ENCODE data around the gene PSKH1. TPM values are rescaled to one million over a fixed set of nuclear protein-coding genes. Genes with fewer than 3 reads are reported as not detected.

The PSKH1 gene
- total RNA-seq, 1 donor from 2014 or later, result 9.9 TPM

DNA sequence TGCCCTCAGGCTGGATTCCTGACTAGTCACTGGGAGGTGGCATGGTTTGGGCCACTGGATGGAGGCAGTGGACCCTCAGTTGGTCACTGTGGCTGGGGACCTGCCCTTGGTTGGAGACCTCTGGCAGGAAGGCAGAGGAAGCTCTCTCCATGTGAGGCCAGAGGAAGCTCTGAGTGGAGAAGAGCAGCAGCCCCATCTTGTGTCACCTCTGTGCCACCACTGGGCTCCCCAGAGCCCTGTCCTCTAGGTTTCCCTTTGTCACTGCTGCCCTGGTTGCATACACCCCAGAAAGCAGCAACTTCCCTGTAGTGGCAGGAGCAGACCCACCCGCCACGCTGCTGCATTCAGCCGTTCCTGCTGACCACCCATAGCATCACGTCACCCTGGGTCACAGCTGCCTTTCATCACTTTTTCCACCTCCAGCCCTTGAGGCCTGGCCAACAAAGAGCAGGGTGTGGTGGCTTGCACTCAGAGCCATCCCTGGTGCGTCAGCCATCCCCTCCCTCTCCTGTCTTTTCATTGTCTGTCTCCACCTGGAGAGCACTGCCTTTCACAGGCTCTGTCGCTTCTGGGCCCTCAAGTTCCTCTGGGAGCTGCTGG lies 26.7 kb downstream of the PSKH1 start:
- H3K4me3 ChIP-seq (ENCODE audit: low read length in 3 of 3), result no peak overlapping the region
- H3K27ac ChIP-seq (ENCODE audit: low read depth, low read length), result peak overlapping the region; percentile 3
- no peaks in the 10 kb centered on the region for H3K27me3 ChIP-seq (ENCODE audit: control insufficient read depth in 3 of 3, insufficient read depth in 3 of 3, low read length in 3 of 3)
- no peaks in the 10 kb centered on the region for H3K9me3 ChIP-seq (ENCODE audit: control insufficient read depth in 3 of 3, low read length in 3 of 3)
- peak overlapping the region in 2 of 3 donors; percentile 36 to 80 for H3K9ac ChIP-seq (ENCODE audit: low read depth in 1 of 3, low read length in 3 of 3)
- H3K36me3 ChIP-seq (ENCODE audit: control insufficient read depth in 3 of 3, insufficient read depth in 3 of 3, low read length in 3 of 3), result peaks cover 11 to 17% (median 13%) of the 10 kb centered on the region in 3 donors
- peaks cover 71 to 97% (median 92%) of the 10 kb centered on the region in 3 donors for H3K4me1 ChIP-seq (ENCODE audit: control insufficient read depth in 3 of 3, insufficient read depth in 3 of 3, low read length in 3 of 3)

DNA sequence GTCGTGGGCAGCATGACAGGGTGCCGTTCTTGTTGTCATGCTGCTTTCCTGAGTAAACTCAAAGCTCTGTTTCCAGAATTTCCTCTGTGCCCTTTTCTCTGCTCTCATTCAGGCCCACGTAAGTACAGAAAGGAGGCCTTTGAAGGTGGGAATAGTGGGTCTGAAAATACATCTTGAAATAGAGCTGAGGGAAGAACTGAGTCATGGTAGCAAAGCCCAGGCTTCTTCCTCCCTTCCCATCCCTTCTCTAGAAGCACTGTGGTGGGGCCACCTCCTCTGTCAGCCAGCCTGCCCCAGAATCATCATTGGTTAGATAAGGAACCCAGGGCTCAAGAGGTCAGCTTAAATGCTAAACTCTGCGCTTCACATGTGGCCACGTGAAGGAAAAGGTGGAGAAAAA lies 29.2 kb downstream of the PSKH1 start:
- peaks cover 6 to 13% (median 11%) of the 10 kb centered on the region in 3 donors for H3K36me3 ChIP-seq (ENCODE audit: control insufficient read depth in 3 of 3, insufficient read depth in 3 of 3, low read length in 3 of 3)
- H3K27me3 ChIP-seq (ENCODE audit: control insufficient read depth in 3 of 3, insufficient read depth in 3 of 3, low read length in 3 of 3), result no peaks in the 10 kb centered on the region
- peak overlapping the region in 2 of 3 donors; percentile 6 to 11 for H3K9ac ChIP-seq (ENCODE audit: low read depth in 1 of 3, low read length in 3 of 3)
- no peak overlapping the region for H3K4me3 ChIP-seq (ENCODE audit: low read length in 3 of 3)
- H3K9me3 ChIP-seq (ENCODE audit: control insufficient read depth in 3 of 3, low read length in 3 of 3), result no peaks in the 10 kb centered on the region
- H3K27ac ChIP-seq (ENCODE audit: low read depth, low read length), result no peak overlapping the region
- H3K4me1 ChIP-seq (ENCODE audit: control insufficient read depth in 3 of 3, insufficient read depth in 3 of 3, low read length in 3 of 3), result peaks cover 65 to 93% (median 86%) of the 10 kb centered on the region in 3 donors

DNA sequence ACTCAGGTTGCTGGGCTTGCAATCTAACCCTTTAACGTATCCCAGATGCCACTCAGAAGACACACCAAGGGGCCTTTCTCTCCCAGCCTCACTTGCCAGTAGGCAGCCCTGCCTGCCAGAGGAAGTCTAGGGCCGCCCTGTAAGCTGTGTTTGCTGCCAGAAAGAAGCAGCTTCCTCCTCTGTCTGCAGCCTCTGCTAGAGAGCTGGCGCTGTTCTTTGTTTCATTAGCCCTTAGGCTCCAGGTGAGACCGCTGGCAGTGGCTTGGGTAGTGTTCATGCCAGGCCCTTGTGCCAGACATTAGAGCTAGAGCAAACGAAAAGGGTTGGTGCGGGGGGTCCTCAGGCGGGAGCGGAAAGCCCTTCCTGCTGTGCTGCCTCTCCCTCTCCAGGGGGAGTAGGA lies 29.7 kb downstream of the PSKH1 start:
- H3K27ac ChIP-seq (ENCODE audit: low read depth, low read length), result no peak overlapping the region
- no peaks in the 10 kb centered on the region for H3K9me3 ChIP-seq (ENCODE audit: control insufficient read depth in 3 of 3, low read length in 3 of 3)
- H3K4me1 ChIP-seq (ENCODE audit: control insufficient read depth in 3 of 3, insufficient read depth in 3 of 3, low read length in 3 of 3), result peaks cover 63 to 92% (median 82%) of the 10 kb centered on the region in 3 donors
- H3K9ac ChIP-seq (ENCODE audit: low read depth in 1 of 3, low read length in 3 of 3), result peak overlapping the region in 2 of 3 donors; percentile 25 to 54
- peaks cover 11 to 18% (median 16%) of the 10 kb centered on the region in 3 donors for H3K36me3 ChIP-seq (ENCODE audit: control insufficient read depth in 3 of 3, insufficient read depth in 3 of 3, low read length in 3 of 3)
- H3K4me3 ChIP-seq (ENCODE audit: low read length in 3 of 3), result no peak overlapping the region
- H3K27me3 ChIP-seq (ENCODE audit: control insufficient read depth in 3 of 3, insufficient read depth in 3 of 3, low read length in 3 of 3), result no peaks in the 10 kb centered on the region

DNA sequence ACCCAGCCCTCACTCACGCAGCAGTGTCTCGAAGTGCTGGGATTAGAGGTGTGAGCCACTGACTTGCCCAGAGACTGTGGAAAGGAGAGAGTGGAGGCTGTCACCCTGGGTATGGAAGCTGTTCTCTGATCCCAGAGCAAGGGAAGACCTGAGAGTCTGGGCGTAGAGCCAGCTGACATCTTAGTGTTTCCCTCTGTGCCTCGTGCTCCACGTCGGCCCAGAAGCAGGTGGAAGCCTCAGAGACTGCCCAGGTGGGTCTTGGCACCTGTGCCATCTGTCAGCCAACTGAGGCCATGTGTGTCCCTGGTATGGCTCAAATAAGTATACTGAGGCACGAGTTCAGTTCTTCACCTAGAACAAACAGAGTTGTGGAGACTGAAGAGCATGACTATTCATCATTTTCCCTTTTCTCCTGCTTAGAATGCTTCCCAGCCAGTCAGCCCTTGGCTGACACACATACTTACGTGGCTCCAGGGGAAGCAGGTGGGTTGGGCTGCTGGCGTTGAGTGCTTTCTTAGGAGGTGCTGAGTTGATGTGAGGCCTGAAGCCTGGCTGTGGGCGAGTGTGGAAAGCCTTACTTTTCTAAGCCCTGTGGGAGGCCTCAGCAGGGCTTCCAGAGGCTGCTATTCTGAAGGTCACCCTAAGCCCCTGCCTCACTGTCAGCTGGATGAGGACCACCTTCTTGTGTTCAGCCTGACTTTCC lies 30.5 kb downstream of the PSKH1 start:
- H3K27ac ChIP-seq (ENCODE audit: low read depth, low read length), result no peak overlapping the region
- no peak overlapping the region for H3K4me3 ChIP-seq (ENCODE audit: low read length in 3 of 3)
- no peaks in the 10 kb centered on the region for H3K9me3 ChIP-seq (ENCODE audit: control insufficient read depth in 3 of 3, low read length in 3 of 3)
- H3K36me3 ChIP-seq (ENCODE audit: control insufficient read depth in 3 of 3, insufficient read depth in 3 of 3, low read length in 3 of 3), result peaks cover 16 to 26% (median 23%) of the 10 kb centered on the region in 3 donors
- H3K9ac ChIP-seq (ENCODE audit: low read depth in 1 of 3, low read length in 3 of 3), result peak overlapping the region; percentile 24 to 54 (median 25)
- H3K4me1 ChIP-seq (ENCODE audit: control insufficient read depth in 3 of 3, insufficient read depth in 3 of 3, low read length in 3 of 3), result peaks cover 55 to 92% (median 81%) of the 10 kb centered on the region in 3 donors
- no peaks in the 10 kb centered on the region for H3K27me3 ChIP-seq (ENCODE audit: control insufficient read depth in 3 of 3, insufficient read depth in 3 of 3, low read length in 3 of 3)

DNA sequence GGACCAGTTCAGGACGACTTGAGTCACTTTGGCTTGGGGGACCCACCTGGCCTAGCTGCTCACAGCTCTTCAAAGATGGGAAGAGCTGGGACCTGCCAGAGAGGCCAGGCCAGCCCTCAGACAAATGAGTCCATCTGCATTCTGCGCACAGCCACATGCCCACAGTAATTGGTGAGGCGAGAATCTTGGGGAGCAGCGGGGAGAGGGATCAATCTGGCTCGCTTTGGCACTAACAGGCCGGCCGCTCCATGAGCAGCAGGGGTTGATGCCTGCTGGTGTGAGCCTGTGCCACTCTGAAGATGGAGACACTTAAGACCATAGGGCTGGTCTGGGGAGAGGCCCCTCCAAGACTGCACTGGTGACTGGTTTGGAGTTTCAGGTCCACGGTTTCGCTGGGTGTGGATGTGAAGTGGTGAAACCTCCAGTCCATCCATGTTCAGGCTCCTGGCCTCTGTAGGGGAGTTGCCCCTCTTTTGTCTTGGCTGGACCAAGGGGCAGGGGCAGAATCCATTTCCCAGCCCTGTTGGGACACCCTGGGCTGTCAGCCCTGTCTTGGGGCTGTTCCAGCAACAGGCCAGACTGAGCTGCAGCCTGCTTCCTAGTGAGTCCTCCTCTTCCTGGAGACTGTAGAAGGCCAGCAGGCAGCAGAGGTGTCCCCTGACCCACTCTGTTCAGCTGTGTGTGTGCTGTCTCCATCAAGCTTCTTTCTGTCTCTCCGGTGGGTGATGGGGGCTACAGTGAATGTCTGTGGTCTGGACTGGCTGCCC lies 31.3 kb downstream of the PSKH1 start:
- no peaks in the 10 kb centered on the region for H3K9me3 ChIP-seq (ENCODE audit: control insufficient read depth in 3 of 3, low read length in 3 of 3)
- H3K4me1 ChIP-seq (ENCODE audit: control insufficient read depth in 3 of 3, insufficient read depth in 3 of 3, low read length in 3 of 3), result peaks cover 48 to 87% (median 73%) of the 10 kb centered on the region in 3 donors
- H3K27ac ChIP-seq (ENCODE audit: low read depth, low read length), result no peak overlapping the region
- H3K4me3 ChIP-seq (ENCODE audit: low read length in 3 of 3), result no peak overlapping the region
- H3K36me3 ChIP-seq (ENCODE audit: control insufficient read depth in 3 of 3, insufficient read depth in 3 of 3, low read length in 3 of 3), result peaks cover 16 to 29% (median 27%) of the 10 kb centered on the region in 3 donors
- H3K9ac ChIP-seq (ENCODE audit: low read depth in 1 of 3, low read length in 3 of 3), result peak overlapping the region in 2 of 3 donors; percentile 3 to 54
- no peaks in the 10 kb centered on the region for H3K27me3 ChIP-seq (ENCODE audit: control insufficient read depth in 3 of 3, insufficient read depth in 3 of 3, low read length in 3 of 3)

DNA sequence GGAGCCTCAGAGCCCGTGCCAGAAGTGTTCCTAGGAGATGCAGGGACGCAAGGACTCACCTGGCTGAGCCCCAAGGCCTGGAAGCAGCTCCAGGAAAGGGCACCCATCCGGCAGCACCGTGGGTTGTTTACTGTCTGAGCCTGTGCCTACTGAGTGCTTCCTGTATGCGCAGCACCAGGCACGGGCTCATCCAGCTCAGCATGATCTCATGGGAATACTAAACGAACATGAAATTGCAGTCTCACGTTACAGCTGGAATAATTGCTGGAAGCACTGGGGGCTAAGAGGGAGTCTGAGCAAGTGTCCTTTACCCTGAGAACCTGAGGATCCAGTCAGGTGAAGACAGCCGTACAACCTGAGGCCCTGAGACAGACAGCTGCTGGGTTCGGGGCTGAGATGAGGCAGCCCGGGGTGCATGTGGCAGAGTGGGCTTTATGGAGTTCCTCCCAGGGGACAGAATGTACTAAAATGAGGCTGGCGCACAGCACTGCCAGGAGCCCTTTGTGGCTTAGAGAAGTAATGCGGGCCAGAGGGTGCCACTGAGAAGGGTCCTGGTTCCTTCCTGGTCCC lies 33.2 kb downstream of the PSKH1 start:
- no peaks in the 10 kb centered on the region for H3K27me3 ChIP-seq (ENCODE audit: control insufficient read depth in 3 of 3, insufficient read depth in 3 of 3, low read length in 3 of 3)
- H3K9me3 ChIP-seq (ENCODE audit: control insufficient read depth in 3 of 3, low read length in 3 of 3), result no peaks in the 10 kb centered on the region
- peaks cover 32 to 39% (median 34%) of the 10 kb centered on the region in 3 donors for H3K36me3 ChIP-seq (ENCODE audit: control insufficient read depth in 3 of 3, insufficient read depth in 3 of 3, low read length in 3 of 3)
- H3K27ac ChIP-seq (ENCODE audit: low read depth, low read length), result peak overlapping the region; percentile 65
- peak overlapping the region; percentile 18 to 44 (median 38) for H3K9ac ChIP-seq (ENCODE audit: low read depth in 1 of 3, low read length in 3 of 3)
- H3K4me3 ChIP-seq (ENCODE audit: low read length in 3 of 3), result peak overlapping the region in 2 of 3 donors; percentile 20 to 41
- peaks cover 34 to 69% (median 57%) of the 10 kb centered on the region in 3 donors for H3K4me1 ChIP-seq (ENCODE audit: control insufficient read depth in 3 of 3, insufficient read depth in 3 of 3, low read length in 3 of 3)

DNA sequence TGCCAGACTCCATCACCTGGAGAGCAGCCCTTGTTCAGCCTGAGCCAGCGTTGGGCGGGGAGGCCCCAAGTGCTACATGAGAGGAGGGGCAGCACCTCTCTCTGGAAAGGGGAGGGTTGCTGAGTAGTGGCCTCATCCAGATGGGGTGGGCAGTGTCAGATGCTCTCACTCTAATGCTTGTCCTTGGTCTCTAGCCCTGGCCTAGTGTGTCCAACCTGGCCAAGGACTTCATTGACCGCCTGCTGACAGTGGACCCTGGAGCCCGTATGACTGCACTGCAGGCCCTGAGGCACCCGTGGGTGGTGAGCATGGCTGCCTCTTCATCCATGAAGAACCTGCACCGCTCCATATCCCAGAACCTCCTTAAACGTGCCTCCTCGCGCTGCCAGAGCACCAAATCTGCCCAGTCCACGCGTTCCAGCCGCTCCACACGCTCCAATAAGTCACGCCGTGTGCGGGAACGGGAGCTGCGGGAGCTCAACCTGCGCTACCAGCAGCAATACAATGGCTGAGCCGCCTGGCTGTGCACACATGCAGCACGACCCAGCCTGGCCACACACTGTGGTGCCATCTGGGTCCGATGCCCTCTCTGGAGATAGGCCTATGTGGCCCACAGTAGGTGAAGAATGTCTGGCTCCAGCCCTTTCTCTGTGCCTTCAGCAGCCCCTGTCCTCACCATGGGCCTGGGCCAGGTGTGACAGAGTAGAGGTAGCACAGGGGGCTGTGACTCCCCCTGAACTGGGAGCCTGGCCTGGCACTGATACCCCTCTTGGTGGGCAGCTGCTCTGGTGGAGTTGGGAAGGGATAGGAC lies 34.3 kb downstream of the PSKH1 start:
- Histone ChIP-seq H3K27ac (ENCODE audit: low read depth, low read length) (peak overlapping the region; percentile 65), H3K9me3 (ENCODE audit: control insufficient read depth in 3 of 3, low read length in 3 of 3) (no peaks in the 10 kb centered on the region), H3K36me3 (ENCODE audit: control insufficient read depth in 3 of 3, insufficient read depth in 3 of 3, low read length in 3 of 3) (peaks cover 37 to 44% (median 38%) of the 10 kb centered on the region in 3 donors), H3K27me3 (ENCODE audit: control insufficient read depth in 3 of 3, insufficient read depth in 3 of 3, low read length in 3 of 3) (no peaks in the 10 kb centered on the region), H3K4me3 (ENCODE audit: low read length in 3 of 3) (no peak overlapping the region), H3K4me1 (ENCODE audit: control insufficient read depth in 3 of 3, insufficient read depth in 3 of 3, low read length in 3 of 3) (peaks cover 32 to 60% (median 50%) of the 10 kb centered on the region in 3 donors), H3K9ac (ENCODE audit: low read depth in 1 of 3, low read length in 3 of 3) (peak overlapping the region in 1 of 3 donors; percentile 18)

DNA sequence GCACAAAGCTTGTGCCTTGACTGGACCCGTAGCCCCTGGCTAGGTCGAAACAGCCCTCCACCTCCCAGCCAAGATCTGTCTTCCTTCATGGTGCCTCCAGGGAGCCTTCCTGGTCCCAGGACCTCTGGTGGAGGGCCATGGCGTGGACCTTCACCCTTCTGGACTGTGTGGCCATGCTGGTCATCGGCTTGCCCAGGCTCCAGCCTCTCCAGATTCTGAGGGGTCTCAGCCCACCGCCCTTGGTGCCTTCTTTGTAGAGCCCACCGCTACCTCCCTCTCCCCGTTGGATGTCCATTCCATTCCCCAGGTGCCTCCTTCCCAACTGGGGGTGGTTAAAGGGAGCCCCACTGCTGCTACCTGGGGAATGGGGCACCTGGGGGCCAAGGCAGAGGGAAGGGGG lies 35.1 kb downstream of the PSKH1 start:
- Histone ChIP-seq H3K9ac (ENCODE audit: low read depth in 1 of 3, low read length in 3 of 3) (peak overlapping the region in 1 of 3 donors; percentile 16), H3K9me3 (ENCODE audit: control insufficient read depth in 3 of 3, low read length in 3 of 3) (no peaks in the 10 kb centered on the region), H3K27me3 (ENCODE audit: control insufficient read depth in 3 of 3, insufficient read depth in 3 of 3, low read length in 3 of 3) (no peaks in the 10 kb centered on the region), H3K4me3 (ENCODE audit: low read length in 3 of 3) (no peak overlapping the region), H3K4me1 (ENCODE audit: control insufficient read depth in 3 of 3, insufficient read depth in 3 of 3, low read length in 3 of 3) (peaks cover 25 to 52% (median 43%) of the 10 kb centered on the region in 3 donors), H3K36me3 (ENCODE audit: control insufficient read depth in 3 of 3, insufficient read depth in 3 of 3, low read length in 3 of 3) (peaks cover 37 to 46% (median 38%) of the 10 kb centered on the region in 3 donors), H3K27ac (ENCODE audit: low read depth, low read length) (no peak overlapping the region)
